ENCODE data around the gene TRPC1.
"Not testable (repeated sequence)": the region's sequence is repeated elsewhere in the genome, so short reads cannot be mapped to it uniquely, and the experiment has no call there.

Gene TRPC1

DNA sequence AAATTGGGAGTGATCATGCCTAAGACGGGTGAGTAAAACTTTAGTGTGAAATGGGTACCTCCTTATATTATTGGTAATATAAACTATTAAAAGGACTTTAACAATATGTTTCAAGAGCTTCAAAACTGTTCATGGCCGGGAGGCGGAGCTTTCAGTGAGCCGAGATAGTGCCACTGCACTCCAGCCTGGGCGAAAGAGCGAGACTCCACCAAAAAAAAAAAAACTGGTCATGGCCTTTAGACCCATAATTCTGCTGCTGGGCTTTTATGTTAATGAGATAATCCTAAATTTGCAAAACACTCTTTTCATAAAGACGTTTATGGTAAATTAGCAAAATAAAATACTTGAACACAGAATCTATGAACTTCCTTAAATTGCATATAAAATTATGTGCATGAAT is 22.8 kb downstream of the TRPC1 start:
- no peak for DNase-seq (ENCODE audit: low read depth)
- H3K4me3 ChIP-seq (ENCODE audit: low read depth, low read length): no peak overlapping the region
- TF ChIP-seq, protein P1, sequence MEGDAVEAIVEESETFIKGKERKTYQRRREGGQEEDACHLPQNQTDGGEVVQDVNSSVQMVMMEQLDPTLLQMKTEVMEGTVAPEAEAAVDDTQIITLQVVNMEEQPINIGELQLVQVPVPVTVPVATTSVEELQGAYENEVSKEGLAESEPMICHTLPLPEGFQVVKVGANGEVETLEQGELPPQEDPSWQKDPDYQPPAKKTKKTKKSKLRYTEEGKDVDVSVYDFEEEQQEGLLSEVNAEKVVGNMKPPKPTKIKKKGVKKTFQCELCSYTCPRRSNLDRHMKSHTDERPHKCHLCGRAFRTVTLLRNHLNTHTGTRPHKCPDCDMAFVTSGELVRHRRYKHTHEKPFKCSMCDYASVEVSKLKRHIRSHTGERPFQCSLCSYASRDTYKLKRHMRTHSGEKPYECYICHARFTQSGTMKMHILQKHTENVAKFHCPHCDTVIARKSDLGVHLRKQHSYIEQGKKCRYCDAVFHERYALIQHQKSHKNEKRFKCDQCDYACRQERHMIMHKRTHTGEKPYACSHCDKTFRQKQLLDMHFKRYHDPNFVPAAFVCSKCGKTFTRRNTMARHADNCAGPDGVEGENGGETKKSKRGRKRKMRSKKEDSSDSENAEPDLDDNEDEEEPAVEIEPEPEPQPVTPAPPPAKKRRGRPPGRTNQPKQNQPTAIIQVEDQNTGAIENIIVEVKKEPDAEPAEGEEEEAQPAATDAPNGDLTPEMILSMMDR (IDR thresholded peaks at IDR 0.05; ENCODE audit: low read depth, low read length, missing control alignments): no peak

DNA sequence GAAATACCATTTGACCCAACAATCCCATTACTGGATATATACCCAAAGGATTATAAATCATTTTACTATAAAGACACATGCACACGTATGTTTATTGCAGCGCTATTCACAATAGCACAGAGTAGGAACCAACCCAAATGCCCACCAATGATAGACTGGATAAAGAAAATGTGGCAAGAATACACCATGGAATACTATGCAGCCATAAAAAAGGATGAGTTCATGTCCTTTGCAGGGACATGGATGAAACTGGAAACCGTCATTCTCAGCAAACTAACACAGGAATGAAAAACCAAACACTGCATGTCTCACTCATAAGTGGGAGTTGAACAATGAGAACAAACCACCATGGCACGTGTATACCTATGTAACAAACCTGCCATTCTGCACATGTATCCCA is 26.7 kb downstream of the TRPC1 start:
- H3K4me3 ChIP-seq (ENCODE audit: low read depth, low read length); DNase-seq (ENCODE audit: low read depth): not testable (repeated sequence)

DNA sequence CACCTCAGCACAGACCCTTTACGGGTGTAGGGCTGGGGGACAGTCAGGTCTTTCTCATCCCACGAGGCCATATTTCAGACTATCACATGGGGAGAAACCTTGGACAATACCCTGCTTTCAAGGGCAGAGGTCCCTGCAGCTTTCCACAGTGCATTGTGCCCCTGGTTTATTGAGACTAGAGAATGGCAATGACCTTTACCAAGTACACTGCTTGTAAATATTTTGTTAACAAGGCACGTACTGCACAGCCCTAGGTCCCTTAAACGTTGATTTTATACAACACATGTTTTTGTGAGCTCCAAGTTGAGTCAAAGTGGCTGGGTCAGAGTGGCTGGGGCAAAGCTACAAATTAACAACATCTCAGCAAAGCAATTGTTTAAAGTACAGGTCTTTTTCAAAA is 28.8 kb downstream of the TRPC1 start:
- not testable (repeated sequence) for H3K4me3 ChIP-seq (ENCODE audit: low read depth, low read length); DNase-seq (ENCODE audit: low read depth)

DNA sequence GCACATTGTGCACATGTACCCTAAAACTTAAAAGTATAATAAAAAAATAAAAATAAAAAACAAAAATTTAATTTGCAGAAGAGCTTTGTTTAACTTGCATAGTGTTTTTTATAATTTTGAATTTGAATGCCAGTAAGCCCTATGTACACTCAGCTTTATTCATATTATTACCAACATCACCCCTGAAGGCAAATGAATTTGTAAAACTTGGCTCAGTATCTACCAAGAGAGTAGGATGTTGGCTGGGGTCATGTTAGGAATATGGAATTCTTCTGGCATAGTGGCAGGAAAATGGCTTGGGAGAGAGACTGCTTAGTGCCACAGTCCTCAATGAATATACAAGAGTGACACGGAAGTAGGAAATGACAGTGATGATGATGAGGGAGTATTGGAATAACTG is 30.7 kb downstream of the TRPC1 start:
- DNase-seq (ENCODE audit: low read depth): no peak
- no peak overlapping the region for H3K4me3 ChIP-seq (ENCODE audit: low read depth, low read length)
- TF ChIP-seq, protein P1 (IDR thresholded peaks at IDR 0.05; ENCODE audit: low read depth, low read length, missing control alignments): no peak

DNA sequence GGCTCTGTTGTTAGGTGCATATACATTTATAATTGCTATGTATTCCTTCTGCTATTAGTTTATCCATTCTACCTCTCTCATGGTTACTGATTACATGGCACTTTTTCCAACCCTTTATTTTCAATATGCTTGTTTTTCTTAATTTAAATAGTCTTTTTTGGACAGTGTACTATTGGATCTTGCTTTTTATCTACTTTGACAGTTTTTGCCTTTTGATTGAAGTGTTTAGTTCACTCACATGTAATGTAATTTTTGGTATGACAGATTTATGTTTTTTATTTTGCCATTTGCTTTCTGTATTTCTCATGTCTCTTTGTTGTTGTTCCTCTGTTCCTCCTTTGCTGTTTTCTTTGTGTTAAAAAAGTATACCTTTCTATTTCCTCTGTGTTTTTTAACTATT is 44.5 kb downstream of the TRPC1 start:
- TF ChIP-seq, protein P1 (IDR thresholded peaks at IDR 0.05; ENCODE audit: low read depth, low read length, missing control alignments): no peak
- DNase-seq (ENCODE audit: low read depth): no peak
- H3K4me3 ChIP-seq (ENCODE audit: low read depth, low read length): no peak overlapping the region

DNA sequence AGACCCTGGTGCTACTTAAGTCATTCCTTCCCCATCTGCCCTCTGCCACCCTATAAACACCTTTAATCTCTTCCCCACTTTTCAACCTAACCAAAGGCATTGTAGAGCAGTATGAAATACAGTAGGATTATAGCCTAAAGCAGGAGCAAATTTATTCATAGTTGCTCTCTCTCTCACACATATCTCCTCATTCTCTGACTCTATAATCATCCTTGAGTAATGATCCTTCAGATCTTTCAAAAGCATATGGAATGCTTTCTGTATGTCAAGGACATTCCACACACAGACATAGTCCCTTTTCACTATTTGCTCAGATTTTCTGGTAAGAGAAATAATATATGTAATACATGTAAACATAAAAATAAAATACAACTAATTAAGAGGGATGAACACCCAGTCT is 54.1 kb downstream of the TRPC1 start:
- DNase-seq (ENCODE audit: low read depth): no peak
- no peak overlapping the region for H3K4me3 ChIP-seq (ENCODE audit: low read depth, low read length)
- TF ChIP-seq, protein P1 (IDR thresholded peaks at IDR 0.05; ENCODE audit: low read depth, low read length, missing control alignments): no peak

DNA sequence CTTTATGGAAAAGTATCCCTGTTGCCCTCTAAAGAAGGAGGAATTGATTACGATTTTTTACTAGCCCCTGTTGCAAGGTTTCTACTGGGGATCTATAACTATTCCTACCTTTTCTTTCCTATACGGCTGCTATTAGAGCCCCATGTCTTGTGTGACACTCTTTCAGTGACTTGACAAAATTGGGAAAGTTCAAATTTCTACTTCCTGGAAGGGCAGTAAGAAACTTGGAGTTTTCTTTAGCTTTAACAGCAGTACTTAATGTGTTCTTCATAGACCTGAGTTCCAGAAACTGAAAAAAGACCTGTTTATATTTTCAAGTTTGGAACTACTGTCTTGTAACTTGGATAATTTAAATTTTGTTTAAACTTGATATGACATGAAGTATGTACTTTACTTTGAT is 54.7 kb downstream of the TRPC1 start:
- H3K4me3 ChIP-seq (ENCODE audit: low read depth, low read length): no peak overlapping the region
- no peak for DNase-seq (ENCODE audit: low read depth)
- TF ChIP-seq, protein P1 (IDR thresholded peaks at IDR 0.05; ENCODE audit: low read depth, low read length, missing control alignments): no peak

DNA sequence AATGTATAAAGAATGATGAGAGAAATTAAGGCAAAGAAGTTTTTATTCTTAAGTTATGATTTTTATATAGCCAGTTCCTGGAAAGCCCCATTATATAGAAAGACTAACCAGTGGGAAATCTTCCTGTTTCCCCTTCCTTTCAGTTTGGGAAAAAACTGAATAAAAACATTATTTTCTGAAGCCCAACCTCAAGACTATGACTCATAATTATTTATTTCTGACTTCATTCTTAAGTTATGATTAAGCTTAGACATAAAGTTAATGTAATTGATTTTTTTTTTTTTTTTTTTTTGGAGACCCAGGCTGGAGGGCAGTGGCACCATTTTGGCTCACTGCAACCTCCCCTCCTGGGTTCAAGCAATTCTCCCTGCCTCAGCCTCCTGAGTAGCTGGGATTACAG is 55.8 kb downstream of the TRPC1 start:
- H3K4me3 ChIP-seq (ENCODE audit: low read depth, low read length): no peak overlapping the region
- TF ChIP-seq, protein P1 (IDR thresholded peaks at IDR 0.05; ENCODE audit: low read depth, low read length, missing control alignments): no peak
- DNase-seq (ENCODE audit: low read depth): no peak

Data from GM12864 (cell line).